ENCODE measurements around the gene DDX17. TPM values are rescaled to one million over a fixed set of nuclear protein-coding genes. Genes with fewer than 3 reads are reported as not detected.

The DDX17 gene
- total RNA-seq, 4 donors from 2014 or later = 108 to 329 (median 206) TPM

DNA sequence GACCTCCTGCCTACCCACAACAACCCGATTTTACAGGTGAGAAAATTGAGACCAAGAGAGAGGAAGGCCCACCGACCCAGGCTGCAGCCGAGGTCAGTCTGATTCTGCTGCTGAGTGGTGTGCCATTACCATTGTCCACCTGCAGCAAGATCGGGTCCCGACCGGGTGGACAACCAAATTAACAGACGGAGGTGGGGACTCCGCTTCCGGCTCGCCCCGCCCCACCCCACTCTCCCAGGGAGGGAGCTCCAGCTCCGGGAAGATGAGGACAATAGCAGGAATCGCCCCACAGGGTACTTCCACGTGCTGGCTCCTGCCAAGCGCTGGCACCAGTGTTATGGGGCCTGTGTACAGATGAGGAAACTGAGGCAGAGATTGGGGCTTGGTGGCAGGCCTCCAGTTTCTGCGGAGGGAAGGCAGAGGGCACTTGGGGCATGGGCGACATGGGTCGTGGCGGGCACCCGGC, 38.6 kb downstream of the DDX17 start:
- intact Hi-C loops (cut with DNase I; ENCODE audit: low total_unique reads) (no loop called here), in situ Hi-C loops (cut with MboI; ENCODE audit: low sequenced_read_pairs in 4 of 4) (no loop called here)
- H3K4me1 ChIP-seq = peaks cover 4 to 5% of the 10 kb centered on the region in 2 donors
- no peak for ATAC-seq
- H3K27me3 ChIP-seq = peaks cover 29 to 40% (median 31%) of the 10 kb centered on the region in 3 donors
- H3K27ac ChIP-seq = peak overlapping the region in 1 of 4 donors; percentile 8
- no peak for DNase-seq
- peak overlapping the region; percentile 50 to 53 (median 52) for H3K4me3 ChIP-seq
- TF ChIP-seq POLR2A (IDR thresholded peaks at IDR 0.05) (no peak), CTCF (IDR thresholded peaks at IDR 0.05 in 4 of 5, conservative IDR thresholded peaks at IDR 0.05 in 1 of 5) (no peak)
- no peaks in the 10 kb centered on the region for H3K36me3 ChIP-seq
- no peaks in the 10 kb centered on the region for H3K9me3 ChIP-seq

- in situ Hi-C loops (cut with MboI; ENCODE audit: low sequenced_read_pairs in 4 of 4) = no loop called here
- no peaks in the 10 kb centered on the region for H3K9me3 ChIP-seq
- DNase-seq = no peak
- peaks cover 38 to 50% (median 39%) of the 10 kb centered on the region in 3 donors for H3K27me3 ChIP-seq
- H3K4me1 ChIP-seq = peaks cover 8 to 10% of the 10 kb centered on the region in 2 donors
- no peak overlapping the region for H3K4me3 ChIP-seq
- TF ChIP-seq POLR2A (IDR thresholded peaks at IDR 0.05) (no peak), CTCF (IDR thresholded peaks at IDR 0.05 in 4 of 5, conservative IDR thresholded peaks at IDR 0.05 in 1 of 5) (no peak)
- ATAC-seq = no peak
- H3K27ac ChIP-seq = no peak overlapping the region
- no peaks in the 10 kb centered on the region for H3K36me3 ChIP-seq
- intact Hi-C loops (cut with DNase I; ENCODE audit: low total_unique reads) = no loop called here
These were observed 40.2 kb downstream of the DDX17 start for GRCh38 chr22:38465673-38466490.

DNA sequence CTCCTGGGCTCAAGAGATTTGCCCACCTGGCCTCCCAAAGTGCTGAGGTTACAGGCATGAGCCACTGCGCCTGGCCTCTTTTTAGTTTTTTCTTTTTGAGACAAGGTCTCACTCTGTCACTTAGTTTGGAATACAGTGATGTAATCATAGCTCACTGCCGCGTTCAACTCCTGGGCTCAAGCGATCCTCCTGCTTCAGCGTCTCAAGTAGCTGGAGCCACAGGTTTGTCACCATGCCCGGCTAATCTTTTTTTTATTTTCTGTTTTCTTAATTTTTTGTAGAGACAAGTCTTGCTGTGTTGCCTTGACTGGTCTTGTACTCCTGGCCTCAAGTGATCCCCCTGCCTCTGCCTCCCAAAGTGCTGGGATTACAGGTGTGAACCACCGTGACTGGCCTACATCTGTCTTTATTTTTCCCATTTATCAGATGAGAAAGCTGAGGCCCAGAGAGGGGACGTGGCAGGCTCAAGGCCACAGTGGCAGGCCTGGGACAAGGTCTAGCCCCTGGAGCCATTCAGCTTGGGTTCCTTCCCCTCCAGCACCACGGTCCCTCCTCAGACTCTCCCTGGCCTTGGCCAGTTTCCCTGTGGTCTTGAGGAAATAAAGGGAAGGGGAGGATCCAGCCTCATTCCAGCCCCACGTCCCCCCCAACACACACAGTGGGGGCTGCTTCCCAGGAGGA, 41.0 kb downstream of the DDX17 start:
- H3K27ac ChIP-seq = no peak overlapping the region
- intact Hi-C loops (cut with DNase I; ENCODE audit: low total_unique reads) = no loop called here
- no peaks in the 10 kb centered on the region for H3K36me3 ChIP-seq
- in situ Hi-C loops (cut with MboI; ENCODE audit: low sequenced_read_pairs in 4 of 4) = no loop called here
- peaks cover 8 to 10% of the 10 kb centered on the region in 2 donors for H3K4me1 ChIP-seq
- DNase-seq (no peak), ATAC-seq (no peak)
- H3K27me3 ChIP-seq = peaks cover 39 to 50% (median 45%) of the 10 kb centered on the region in 3 donors
- no peak overlapping the region for H3K4me3 ChIP-seq
- TF ChIP-seq CTCF (IDR thresholded peaks at IDR 0.05 in 4 of 5, conservative IDR thresholded peaks at IDR 0.05 in 1 of 5) = no peak
- TF ChIP-seq POLR2A (IDR thresholded peaks at IDR 0.05) = no peak
- H3K9me3 ChIP-seq = no peaks in the 10 kb centered on the region

DNA sequence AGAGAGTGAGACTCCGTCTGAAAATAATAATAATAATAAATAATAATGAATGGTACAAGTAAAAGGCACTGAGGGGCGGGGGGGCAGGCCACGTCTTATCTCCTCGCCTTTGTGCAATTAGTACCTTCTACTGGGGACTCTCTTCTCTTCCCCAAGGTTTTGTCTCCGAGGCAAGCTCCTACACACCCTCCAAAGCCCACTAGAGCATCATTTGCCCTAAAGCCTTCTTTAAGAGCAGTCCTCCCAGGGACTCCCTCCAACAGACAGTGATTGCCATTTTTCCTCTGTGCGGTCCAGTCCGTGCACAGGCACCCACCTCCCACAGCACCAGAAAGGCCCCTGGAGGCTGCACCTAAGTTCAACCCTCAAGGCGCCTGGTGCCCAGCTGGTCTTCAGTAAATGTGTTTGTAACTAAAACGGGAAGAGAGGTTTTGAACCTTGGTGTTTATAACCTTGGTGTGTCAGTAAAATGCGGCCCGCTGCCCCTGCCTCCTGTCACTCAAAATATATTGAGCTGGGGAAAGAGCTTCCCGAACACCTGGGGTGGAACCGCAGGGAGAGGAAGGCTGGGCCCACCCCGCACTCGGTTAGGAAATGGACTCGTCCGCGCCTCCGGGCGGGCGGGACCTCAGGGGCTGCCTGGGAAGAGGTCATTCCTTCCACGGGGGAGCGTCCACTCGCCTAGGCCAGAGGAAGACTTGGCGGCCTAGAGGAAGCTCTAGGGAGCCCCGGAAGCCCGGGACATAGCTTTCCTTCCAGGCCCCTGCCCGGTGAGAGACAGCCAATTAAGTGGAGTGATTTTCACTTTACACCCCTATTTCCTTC, 42.9 kb downstream of the DDX17 start:
- Histone ChIP-seq H3K27ac (no peak overlapping the region), H3K9me3 (no peaks in the 10 kb centered on the region), H3K36me3 (no peaks in the 10 kb centered on the region), H3K4me1 (peaks cover 6 to 10% of the 10 kb centered on the region in 2 donors), H3K27me3 (peaks cover 45 to 59% (median 54%) of the 10 kb centered on the region in 3 donors), H3K4me3 (no peak overlapping the region)
- in situ Hi-C loops (cut with MboI; ENCODE audit: low sequenced_read_pairs in 4 of 4) (no loop called here), intact Hi-C loops (cut with DNase I; ENCODE audit: low total_unique reads) (no loop called here)
- DNase-seq (no peak), ATAC-seq (no peak)
- TF ChIP-seq POLR2A (IDR thresholded peaks at IDR 0.05) (no peak), CTCF (IDR thresholded peaks at IDR 0.05 in 4 of 5, conservative IDR thresholded peaks at IDR 0.05 in 1 of 5) (no peak)

All from gastrocnemius medialis (tissue), 4 donors.